Breast epithelium (tissue), 3 donors: ENCODE results near the gene RAB8A.

Experiments
- CTCF ChIP-seq, 3 donors: fragments of 450-650 bp; IDR thresholded peaks; one replicate each; pipeline ENCODE4 v1.5.1; 2016 to 2017; ENCODE audit warnings: antibody characterized with exemption in 3 of 3, mild to moderate bottlenecking in 3 of 3, moderate library complexity in 3 of 3
- POLR2AphosphoS5 ChIP-seq, 3 donors: sonication (generic); formaldehyde crosslinking; IDR thresholded peaks; one replicate each; pipeline ENCODE4 v1.6.1; 2017; ENCODE audit warnings: antibody characterized with exemption in 3 of 3

GRCh38 chr19:16096280-16096855 is 15.3 kb upstream of the RAB8A start:
- no peak for TF ChIP-seq CTCF (IDR thresholded peaks at IDR 0.05)
- peak in 1 of 3 donors; percentile 27 for TF ChIP-seq POLR2AphosphoS5 (IDR thresholded peaks at IDR 0.05)
